Endometrium (tissue), 2 donors: ENCODE data around the gene KLHL33.
"Not testable (repeated sequence)": the region's sequence is repeated elsewhere in the genome, so short reads cannot be mapped to it uniquely, and the experiment has no call there.

Experiments
- FAIRE-seq: peaks from 2 replicates; lab custom pipeline; 2012; peaks lifted over from hg19 to GRCh38; lab: Jason Lieb, UNC
- donor health status: control.
- donor health status: control.

KLHL33 gene

GRCh38 chr14:20435582-20436362 lies at the start of gene KLHL33:
Gene KLHL33, minus strand, starts transcription at chr14:20436166. Its CDS starts 355 bp downstream, at chr14:20435811.
- no peak for FAIRE-seq

GRCh38 chr14:20482382-20482781 lies 46.4 kb upstream of the KLHL33 start:
- FAIRE-seq, result no peak

GRCh38 chr14:20478894-20479293 lies 42.9 kb upstream of the KLHL33 start:
- FAIRE-seq, result no peak

DNA sequence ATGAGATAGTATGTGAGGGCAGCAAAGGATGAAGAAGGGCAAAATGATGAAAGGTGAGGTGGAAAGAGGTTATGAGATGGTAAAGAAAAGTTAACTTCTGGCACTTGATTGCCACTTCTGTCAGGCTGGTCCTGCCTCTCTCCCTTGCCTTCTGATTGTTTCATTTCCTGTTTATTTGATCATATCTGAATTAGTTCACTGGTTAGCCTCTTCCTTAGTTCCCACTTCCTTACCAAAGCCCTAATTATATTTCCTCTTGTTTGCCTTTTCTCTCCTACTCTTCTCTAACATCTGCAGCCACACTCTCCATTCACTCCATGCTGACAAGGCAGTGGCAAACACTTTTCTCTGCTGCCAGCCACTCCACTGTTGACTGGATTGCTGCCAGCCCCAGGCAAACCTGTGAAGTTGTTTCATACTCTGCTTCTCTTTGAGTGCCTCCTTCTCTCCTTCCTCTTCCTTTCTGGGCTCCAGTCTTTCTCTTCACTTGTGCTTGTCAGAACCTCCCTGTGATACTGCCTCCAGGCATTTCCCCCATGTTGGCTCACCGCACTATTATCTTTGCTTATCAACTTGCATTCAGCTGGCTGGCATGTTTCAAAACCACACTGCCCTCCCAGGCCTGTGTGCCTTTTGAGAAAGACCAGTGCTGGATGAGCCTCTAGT lies 41.4 kb upstream of the KLHL33 start:
- FAIRE-seq, result no peak

DNA sequence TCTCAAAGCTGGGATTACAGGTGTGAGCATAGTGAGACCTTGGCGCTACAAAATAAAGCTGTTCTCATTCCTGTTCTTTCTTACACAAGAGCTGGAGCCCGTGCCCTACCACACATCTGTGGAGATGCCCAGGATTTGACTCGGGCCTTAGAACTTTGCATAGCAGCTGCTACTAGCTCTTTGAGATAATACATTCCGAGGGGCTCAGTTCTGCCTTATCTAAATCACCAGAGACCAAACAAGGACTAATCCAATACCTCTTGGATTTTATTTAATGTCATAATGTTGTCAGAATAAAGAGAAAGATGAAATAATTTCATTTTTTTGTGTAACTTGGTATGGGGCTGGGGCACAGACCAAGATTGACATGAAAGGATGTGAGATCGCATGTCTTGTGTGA lies 40.8 kb upstream of the KLHL33 start:
- no peak for FAIRE-seq

- FAIRE-seq, result no peak
These were observed 36.7 kb upstream of the KLHL33 start for GRCh38 chr14:20472536-20473169.

GRCh38 chr14:20470603-20470901 lies 34.6 kb upstream of the KLHL33 start:
- no peak for FAIRE-seq

DNA sequence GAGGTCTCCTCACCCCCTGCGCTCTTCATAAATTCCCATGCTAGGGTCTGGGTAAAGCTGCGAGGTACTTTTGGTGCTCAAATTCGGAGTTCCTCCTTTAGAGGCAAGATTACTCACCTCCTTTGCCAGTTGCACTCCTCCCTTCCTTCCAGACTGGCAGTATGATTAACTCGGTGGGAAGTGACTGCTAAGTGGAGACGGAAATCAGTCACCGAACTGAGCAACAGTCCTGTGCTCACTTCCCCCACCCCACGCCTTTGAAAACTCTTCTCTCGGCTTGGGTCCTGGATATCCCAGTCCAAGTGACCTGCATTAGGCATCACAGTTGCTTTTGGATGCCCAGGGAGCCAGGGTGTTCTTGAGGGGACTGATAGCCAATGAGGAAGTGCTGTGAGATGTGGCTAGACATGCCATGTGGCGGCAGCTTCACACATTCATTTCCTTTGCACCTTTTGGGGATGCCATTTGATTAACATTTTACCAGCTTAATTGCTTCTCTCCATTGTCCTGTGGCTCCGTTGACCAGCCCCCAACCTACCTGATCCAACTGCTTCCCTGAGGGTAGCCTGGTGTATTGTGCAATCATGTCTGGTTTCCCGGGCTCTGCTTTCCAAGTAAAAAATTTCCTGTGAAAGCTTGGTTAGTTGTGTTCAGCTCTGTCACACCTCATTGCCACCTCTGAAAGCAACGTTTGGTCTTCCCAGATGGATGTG lies 34.1 kb upstream of the KLHL33 start:
- no peak for FAIRE-seq

GRCh38 chr14:20469242-20469889 lies 33.4 kb upstream of the KLHL33 start, which contains the start of gene PNP:
Gene PNP, plus strand, starts transcription at chr14:20469406. Its CDS starts 119 bp downstream, at chr14:20469525.
- no peak for FAIRE-seq

DNA sequence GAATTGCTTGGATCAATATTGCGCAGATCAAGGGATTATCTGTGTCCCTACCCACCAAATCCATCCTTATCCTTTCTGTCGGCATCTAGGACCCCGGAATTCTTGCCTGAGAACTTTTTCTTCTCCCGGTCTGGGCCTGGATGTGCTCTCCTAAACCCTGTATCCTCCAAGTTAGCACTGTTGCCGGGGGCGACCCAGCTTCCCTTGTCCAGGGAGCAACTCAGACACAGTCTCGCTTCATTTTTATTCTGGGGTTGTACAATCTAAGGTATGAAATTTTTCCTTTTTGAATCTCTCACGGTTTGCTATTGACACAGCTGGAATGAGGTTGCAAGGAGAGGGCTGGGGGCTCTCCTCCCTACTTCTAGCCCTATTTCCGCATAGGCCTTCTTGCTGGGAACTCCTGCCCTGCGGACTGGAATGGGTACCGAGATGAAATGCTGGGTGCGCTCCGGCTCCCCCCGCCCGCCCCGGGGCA lies 32.8 kb upstream of the KLHL33 start:
- FAIRE-seq, result no peak

DNA sequence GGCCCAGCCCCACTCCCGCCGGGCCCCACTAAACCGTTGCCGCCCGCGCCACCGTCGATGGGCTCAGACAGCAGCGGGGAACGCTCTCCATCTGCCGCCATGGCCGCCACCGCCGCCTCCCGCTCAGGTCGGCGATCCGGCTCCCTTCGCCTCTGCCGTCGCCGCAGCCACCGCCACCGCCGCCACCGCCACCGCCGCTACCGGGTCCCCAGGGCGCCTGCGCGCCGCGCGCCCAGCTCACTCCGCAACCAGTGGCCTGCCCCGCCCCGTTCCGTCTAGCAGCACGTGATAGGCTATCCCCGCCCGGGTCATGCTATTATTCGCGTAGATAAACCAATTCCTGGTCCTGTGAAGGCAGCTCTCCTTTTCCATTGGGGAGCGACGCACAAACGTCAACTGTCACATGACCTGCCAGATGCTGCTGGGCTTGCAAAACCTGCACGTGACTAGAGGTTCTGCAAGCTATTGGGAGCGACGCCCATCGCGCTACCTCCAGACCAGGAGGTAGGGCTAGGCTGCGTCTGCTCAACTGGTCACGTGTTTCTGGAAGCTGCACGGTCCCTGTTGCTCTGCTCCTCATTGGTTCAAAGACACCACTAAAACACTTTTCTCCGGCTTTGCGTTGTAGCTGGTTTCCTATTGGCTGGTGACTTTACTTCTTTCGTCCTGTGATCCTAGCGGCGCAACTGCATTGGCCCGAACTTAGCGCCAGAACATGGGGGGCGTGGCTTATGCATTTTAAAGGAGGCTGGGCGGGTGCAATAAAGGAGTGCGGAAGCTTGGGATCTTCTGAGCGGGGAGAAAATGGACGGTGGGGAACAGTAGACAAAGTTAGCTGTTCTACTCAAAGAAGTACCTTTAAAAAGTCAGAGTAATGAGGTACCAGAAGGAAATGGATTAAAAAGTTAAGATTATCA lies 25.5 kb upstream of the KLHL33 start, which contains the start of gene PIP4P1:
TSS of gene PIP4P1 (minus strand) at position 210 of the 917 bp plus-strand sequence. CDS start at position 101, 109 bp downstream.
- FAIRE-seq, result peak; percentile 100

DNA sequence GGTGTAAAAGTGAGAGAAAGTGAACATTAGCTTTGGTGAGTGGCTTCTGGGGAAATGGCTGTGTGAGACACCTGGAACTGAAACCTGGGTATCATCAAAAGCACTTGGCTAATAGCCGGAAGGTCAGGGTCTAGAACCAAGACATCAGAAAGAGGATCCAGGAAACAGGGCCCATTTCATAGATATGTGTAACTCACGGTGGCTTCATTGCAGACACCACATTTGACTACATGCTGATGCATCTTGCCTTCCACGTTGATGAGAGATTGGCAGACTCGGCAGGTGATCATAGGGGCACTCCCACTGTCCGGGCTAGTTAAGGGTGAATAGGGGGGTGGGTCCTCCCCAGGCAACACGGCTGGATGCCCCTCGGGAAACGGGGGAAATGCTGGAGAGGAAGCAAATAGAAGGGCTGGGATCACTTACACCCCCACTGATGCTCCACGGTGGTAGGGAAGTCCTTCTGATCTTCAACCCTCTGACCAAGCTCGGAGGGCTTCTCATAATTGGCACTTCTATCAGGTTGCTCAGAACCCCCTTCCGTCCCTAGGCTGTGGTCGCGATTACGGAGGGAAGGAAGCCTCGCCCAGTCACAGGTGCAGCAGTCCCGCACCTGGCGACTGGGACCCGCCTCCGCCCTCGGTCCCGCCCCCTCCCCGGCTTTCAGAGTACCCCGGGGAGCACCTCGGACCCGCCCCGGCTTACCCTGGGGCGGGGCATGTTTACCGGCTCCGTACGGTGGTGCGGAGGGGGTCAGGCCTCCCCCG lies 24.7 kb upstream of the KLHL33 start:
- no peak for FAIRE-seq

GRCh38 chr14:20458031-20458789 lies 22.2 kb upstream of the KLHL33 start:
- FAIRE-seq, result no peak

- no peak for FAIRE-seq
These were observed 21.0 kb upstream of the KLHL33 start for GRCh38 chr14:20456971-20457370.

DNA sequence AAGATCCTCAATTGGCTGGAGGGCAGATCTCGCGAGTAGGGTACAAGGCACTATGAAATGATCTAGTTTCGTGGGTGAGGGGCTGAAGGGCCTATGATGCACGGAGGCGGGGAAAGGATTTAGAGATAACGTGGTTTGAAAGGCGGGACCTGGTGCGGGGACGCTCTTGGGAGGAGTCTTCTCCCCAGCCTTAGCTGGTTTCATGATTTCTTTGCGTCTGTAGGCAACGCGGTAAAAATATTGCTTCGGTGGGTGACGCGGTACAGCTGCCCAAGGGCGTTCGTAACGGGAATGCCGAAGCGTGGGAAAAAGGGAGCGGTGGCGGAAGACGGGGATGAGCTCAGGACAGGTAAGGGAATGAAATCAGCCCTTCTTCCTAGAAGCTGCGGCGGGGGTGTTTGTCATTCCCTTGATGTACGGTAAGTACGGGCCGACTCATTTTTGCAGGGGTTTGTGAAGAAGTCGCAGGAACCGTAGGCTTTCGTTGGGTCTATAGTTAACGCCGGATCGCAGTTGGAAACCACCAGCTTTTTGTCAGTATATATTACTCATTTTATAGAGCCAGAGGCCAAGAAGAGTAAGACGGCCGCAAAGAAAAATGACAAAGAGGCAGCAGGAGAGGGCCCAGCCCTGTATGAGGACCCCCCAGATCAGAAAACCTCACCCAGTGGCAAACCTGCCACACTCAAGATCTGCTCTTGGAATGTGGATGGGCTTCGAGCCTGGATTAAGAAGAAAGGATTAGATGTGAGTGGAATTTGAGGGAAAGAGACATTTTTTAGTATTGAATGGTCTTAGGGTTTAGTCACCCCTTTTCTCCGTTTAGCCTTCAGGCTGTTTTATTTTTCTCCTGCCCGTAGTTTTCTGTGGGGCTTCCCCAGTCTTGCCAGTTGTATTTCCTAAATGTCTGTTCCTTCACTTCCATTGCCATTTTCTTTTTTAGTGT lies 19.7 kb upstream of the KLHL33 start:
- FAIRE-seq, result no peak

- FAIRE-seq, result peak; percentile 95
These were observed 18.8 kb upstream of the KLHL33 start, which contains the start of the genes APEX1 and OSGEP for GRCh38 chr14:20454516-20455354. Gene APEX1, plus strand, starts transcription at chr14:20455226. Its CDS starts 420 bp downstream, at chr14:20455646. Gene OSGEP, minus strand, starts transcription at chr14:20454812. Its CDS starts 129 bp downstream, at chr14:20454683.

- not testable (repeated sequence) for FAIRE-seq
These were observed 16.9 kb upstream of the KLHL33 start for GRCh38 chr14:20452831-20453230.
